ENCODE measurements around the gene RFC5. TPM values are rescaled to one million over a fixed set of nuclear protein-coding genes. Genes with fewer than 3 reads are reported as not detected.

Gene RFC5
- total and polyA plus RNA-seq, 2 of the 13 experiments (the other 11 are each of a cell fraction or from before 2014, with no cell fraction given), result 16.8 to 51.4 TPM

DNA sequence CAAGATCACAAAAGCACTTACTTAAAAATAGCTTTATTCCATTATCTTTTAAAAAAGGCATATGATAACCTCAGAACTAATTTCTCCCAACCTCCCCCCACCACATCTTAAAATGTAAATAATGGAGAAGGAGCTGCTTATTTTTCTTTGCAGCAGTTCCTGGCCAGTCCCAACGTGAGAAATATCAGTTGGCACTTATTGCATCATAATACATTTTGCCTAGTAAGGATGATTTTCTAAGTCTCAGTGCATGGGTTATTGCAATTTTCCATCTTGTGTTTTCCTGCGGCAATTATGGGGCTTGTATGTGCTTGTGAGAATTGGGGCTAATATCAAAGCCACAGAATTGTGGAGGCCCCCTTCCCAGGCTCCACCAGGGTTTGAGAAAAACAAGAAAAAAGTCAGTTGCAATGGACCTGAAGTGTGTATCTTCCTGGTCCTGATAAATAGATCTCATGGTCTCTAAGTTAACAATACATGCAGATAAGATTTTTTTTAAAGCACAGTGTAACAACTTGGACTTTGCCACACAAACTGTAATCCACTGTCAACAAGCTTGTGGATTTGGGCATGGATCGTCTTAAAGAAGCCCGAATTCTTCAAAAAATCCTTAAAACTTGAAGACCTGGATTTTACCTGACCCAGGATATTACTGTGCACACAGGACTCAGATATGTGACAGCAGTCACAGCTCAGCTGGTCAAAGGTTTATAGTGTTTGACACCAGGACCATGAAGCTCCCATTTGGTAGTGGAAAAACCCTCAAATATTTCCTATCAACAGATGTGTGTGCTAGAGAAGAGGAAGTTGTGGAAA is 47.3 kb downstream of the RFC5 start (continued):
- no peak for TF ChIP-seq ZNF777 (CRISPR knock-in tag; IDR thresholded peaks at IDR 0.05)
- TF ChIP-seq, protein P1, sequence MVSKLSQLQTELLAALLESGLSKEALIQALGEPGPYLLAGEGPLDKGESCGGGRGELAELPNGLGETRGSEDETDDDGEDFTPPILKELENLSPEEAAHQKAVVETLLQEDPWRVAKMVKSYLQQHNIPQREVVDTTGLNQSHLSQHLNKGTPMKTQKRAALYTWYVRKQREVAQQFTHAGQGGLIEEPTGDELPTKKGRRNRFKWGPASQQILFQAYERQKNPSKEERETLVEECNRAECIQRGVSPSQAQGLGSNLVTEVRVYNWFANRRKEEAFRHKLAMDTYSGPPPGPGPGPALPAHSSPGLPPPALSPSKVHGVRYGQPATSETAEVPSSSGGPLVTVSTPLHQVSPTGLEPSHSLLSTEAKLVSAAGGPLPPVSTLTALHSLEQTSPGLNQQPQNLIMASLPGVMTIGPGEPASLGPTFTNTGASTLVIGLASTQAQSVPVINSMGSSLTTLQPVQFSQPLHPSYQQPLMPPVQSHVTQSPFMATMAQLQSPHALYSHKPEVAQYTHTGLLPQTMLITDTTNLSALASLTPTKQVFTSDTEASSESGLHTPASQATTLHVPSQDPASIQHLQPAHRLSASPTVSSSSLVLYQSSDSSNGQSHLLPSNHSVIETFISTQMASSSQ (IDR thresholded peaks at IDR 0.05; ENCODE audit: low read depth), result no peak
- TF ChIP-seq, protein P1 (CRISPR knock-in tag; IDR thresholded peaks at IDR 0.05; ENCODE audit: borderline replicate concordance), result 0 out of 2 replicates have a peak, but pooled peaks have one; percentile 30
- TF ChIP-seq CENPX (CRISPR knock-in tag; IDR thresholded peaks at IDR 0.05), result no peak
- no peak for TF ChIP-seq ZNF547 (CRISPR knock-in tag; IDR thresholded peaks at IDR 0.05)
- TF ChIP-seq, protein P2, sequence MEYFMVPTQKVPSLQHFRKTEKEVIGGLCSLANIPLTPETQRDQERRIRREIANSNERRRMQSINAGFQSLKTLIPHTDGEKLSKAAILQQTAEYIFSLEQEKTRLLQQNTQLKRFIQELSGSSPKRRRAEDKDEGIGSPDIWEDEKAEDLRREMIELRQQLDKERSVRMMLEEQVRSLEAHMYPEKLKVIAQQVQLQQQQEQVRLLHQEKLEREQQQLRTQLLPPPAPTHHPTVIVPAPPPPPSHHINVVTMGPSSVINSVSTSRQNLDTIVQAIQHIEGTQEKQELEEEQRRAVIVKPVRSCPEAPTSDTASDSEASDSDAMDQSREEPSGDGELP (IDR thresholded peaks at IDR 0.05; ENCODE audit: borderline replicate concordance, low read depth), result peak; percentile 83
- TF ChIP-seq GFI1 (CRISPR knock-in tag; IDR thresholded peaks at IDR 0.05; ENCODE audit: borderline replicate concordance), result peak; percentile 56; the same call in 1 of the 2 replicates
- TF ChIP-seq, protein P3, sequence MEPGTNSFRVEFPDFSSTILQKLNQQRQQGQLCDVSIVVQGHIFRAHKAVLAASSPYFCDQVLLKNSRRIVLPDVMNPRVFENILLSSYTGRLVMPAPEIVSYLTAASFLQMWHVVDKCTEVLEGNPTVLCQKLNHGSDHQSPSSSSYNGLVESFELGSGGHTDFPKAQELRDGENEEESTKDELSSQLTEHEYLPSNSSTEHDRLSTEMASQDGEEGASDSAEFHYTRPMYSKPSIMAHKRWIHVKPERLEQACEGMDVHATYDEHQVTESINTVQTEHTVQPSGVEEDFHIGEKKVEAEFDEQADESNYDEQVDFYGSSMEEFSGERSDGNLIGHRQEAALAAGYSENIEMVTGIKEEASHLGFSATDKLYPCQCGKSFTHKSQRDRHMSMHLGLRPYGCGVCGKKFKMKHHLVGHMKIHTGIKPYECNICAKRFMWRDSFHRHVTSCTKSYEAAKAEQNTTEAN (CRISPR knock-in tag; conservative IDR thresholded peaks at IDR 0.05), result 0 out of 2 replicates have a peak, but pooled peaks have one; percentile 38
- TF ChIP-seq, protein P4, sequence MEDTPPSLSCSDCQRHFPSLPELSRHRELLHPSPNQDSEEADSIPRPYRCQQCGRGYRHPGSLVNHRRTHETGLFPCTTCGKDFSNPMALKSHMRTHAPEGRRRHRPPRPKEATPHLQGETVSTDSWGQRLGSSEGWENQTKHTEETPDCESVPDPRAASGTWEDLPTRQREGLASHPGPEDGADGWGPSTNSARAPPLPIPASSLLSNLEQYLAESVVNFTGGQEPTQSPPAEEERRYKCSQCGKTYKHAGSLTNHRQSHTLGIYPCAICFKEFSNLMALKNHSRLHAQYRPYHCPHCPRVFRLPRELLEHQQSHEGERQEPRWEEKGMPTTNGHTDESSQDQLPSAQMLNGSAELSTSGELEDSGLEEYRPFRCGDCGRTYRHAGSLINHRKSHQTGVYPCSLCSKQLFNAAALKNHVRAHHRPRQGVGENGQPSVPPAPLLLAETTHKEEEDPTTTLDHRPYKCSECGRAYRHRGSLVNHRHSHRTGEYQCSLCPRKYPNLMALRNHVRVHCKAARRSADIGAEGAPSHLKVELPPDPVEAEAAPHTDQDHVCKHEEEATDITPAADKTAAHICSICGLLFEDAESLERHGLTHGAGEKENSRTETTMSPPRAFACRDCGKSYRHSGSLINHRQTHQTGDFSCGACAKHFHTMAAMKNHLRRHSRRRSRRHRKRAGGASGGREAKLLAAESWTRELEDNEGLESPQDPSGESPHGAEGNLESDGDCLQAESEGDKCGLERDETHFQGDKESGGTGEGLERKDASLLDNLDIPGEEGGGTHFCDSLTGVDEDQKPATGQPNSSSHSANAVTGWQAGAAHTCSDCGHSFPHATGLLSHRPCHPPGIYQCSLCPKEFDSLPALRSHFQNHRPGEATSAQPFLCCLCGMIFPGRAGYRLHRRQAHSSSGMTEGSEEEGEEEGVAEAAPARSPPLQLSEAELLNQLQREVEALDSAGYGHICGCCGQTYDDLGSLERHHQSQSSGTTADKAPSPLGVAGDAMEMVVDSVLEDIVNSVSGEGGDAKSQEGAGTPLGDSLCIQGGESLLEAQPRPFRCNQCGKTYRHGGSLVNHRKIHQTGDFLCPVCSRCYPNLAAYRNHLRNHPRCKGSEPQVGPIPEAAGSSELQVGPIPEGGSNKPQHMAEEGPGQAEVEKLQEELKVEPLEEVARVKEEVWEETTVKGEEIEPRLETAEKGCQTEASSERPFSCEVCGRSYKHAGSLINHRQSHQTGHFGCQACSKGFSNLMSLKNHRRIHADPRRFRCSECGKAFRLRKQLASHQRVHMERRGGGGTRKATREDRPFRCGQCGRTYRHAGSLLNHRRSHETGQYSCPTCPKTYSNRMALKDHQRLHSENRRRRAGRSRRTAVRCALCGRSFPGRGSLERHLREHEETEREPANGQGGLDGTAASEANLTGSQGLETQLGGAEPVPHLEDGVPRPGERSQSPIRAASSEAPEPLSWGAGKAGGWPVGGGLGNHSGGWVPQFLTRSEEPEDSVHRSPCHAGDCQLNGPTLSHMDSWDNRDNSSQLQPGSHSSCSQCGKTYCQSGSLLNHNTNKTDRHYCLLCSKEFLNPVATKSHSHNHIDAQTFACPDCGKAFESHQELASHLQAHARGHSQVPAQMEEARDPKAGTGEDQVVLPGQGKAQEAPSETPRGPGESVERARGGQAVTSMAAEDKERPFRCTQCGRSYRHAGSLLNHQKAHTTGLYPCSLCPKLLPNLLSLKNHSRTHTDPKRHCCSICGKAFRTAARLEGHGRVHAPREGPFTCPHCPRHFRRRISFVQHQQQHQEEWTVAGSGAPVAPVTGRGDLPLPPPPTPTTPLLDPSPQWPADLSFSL (CRISPR knock-in tag; IDR thresholded peaks at IDR 0.05), result 0 out of 2 replicates have a peak, but pooled peaks have one; percentile 21
- peak in 1 of 2 experiments; percentile 29; a peak in 1 of 4 replicates for TF ChIP-seq POLR2A (IDR thresholded peaks at IDR 0.05; ENCODE audit: insufficient read depth in 1 of 2, low read depth in 2 of 2, low read length in 2 of 2)
- no peak for TF ChIP-seq SOX13 (IDR thresholded peaks at IDR 0.05)
- TF ChIP-seq SOX13 (CRISPR knock-in tag; conservative IDR thresholded peaks at IDR 0.05 in 1 of 2, IDR thresholded peaks at IDR 0.05 in 1 of 2), result peak in 1 of 2 experiments; percentile 77; a peak in 2 of 4 replicates
- peak; percentile 24; the same call in 1 of the 2 replicates for TF ChIP-seq TARDBP (CRISPR knock-in tag; IDR thresholded peaks at IDR 0.05)
